ENCODE data around the gene PGAP3. TPM values are rescaled to one million over a fixed set of nuclear protein-coding genes. Genes with fewer than 3 reads are reported as not detected.

PGAP3 gene
- total RNA-seq, 1 donor = 10.9 TPM

DNA sequence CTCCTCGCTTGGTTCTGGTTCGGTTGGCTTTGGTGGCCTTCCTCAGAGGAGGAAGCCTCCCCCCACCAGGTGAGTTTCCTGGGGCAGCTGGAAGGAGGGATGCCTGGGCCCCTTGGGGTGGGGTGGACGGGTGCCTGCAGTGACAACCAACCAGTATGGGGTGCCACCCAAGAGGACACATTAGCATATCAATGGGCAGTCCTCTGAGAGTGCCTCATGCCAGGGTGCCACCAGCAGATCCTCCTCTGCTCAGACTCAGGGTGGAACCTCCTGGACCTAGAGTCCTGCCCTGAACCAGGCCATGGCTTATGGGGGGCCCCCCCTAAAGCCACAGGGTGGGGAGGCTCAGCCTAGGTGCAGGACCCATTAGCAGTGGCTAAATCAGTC is 58.4 kb downstream of the PGAP3 start:
- no peak overlapping the region for H2AFZ ChIP-seq (ENCODE audit: low read length)
- H3K9me3 ChIP-seq (ENCODE audit: low read depth, low read length) = no peaks in the 10 kb centered on the region
- no peaks in the 10 kb centered on the region for H3K36me3 ChIP-seq (ENCODE audit: insufficient read depth, low read length)
- no peak overlapping the region for H3K4me3 ChIP-seq (ENCODE audit: insufficient read depth, low read length)
- TF ChIP-seq, protein P1, sequence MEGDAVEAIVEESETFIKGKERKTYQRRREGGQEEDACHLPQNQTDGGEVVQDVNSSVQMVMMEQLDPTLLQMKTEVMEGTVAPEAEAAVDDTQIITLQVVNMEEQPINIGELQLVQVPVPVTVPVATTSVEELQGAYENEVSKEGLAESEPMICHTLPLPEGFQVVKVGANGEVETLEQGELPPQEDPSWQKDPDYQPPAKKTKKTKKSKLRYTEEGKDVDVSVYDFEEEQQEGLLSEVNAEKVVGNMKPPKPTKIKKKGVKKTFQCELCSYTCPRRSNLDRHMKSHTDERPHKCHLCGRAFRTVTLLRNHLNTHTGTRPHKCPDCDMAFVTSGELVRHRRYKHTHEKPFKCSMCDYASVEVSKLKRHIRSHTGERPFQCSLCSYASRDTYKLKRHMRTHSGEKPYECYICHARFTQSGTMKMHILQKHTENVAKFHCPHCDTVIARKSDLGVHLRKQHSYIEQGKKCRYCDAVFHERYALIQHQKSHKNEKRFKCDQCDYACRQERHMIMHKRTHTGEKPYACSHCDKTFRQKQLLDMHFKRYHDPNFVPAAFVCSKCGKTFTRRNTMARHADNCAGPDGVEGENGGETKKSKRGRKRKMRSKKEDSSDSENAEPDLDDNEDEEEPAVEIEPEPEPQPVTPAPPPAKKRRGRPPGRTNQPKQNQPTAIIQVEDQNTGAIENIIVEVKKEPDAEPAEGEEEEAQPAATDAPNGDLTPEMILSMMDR (IDR thresholded peaks at IDR 0.05; ENCODE audit: extremely low read depth, low read depth, low read length) = no peak
- H3K79me2 ChIP-seq (ENCODE audit: insufficient read depth, low read length) = no peaks in the 10 kb centered on the region
- no peaks in the 10 kb centered on the region for H3K4me1 ChIP-seq (ENCODE audit: insufficient read depth, low read length)
- H3K4me2 ChIP-seq (ENCODE audit: insufficient read depth, low read length) = no peak overlapping the region
- no peak for DNase-seq (ENCODE audit: insufficient read length, low spot score, missing footprints)
- H3K27ac ChIP-seq (ENCODE audit: low read depth, low read length) = no peak overlapping the region
- H3K27me3 ChIP-seq (ENCODE audit: insufficient read depth, low read length) = peaks cover 83% of the 10 kb centered on the region
- no peaks in the 10 kb centered on the region for H4K20me1 ChIP-seq (ENCODE audit: insufficient read depth, low read length)

DNA sequence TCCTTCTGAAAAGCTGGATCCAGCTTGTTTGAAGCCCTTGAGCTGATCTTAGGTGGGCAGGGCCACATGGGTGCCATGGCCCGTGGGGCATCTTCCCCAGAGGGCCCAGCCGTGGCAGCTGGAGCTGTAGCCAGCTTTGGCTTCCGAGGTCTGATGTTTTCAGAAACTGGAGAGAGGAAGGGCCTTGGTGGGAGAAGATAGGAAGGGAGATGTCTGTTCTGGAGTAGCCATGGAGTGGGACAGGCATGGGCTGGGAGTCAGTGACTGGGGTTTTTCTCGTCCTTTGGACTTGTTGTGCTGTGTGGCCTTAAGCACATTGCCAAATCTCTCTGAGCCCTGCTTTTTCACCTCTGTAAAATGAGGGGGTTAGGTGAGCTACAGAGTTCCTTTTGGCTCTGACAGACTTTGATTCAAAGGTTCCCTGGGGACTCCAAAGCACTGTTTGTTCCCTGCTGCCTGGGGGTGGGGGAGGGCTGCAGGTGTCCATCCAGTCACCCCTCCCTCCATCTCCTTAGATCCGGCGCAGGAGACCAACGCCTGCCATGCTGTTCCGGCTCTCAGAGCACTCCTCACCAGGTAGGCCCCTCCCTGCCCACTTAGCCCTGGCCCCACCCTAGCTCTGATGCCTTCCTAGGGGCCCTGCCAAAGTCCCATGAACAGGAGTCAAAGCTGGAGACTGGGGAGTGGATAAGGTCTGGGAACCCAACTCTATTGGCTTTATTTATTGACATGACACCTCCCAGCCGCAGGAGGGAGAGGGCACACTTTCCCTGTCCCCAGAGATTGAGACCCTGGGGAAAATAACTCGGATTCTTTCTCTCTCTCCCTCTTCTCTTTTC is 59.0 kb downstream of the PGAP3 start:
- Histone ChIP-seq H3K4me2 (ENCODE audit: insufficient read depth, low read length) (no peak overlapping the region), H4K20me1 (ENCODE audit: insufficient read depth, low read length) (no peaks in the 10 kb centered on the region), H3K27ac (ENCODE audit: low read depth, low read length) (no peak overlapping the region), H3K27me3 (ENCODE audit: insufficient read depth, low read length) (peaks cover 84% of the 10 kb centered on the region), H3K36me3 (ENCODE audit: insufficient read depth, low read length) (no peaks in the 10 kb centered on the region), H3K4me3 (ENCODE audit: insufficient read depth, low read length) (no peak overlapping the region), H3K4me1 (ENCODE audit: insufficient read depth, low read length) (no peaks in the 10 kb centered on the region), H3K79me2 (ENCODE audit: insufficient read depth, low read length) (no peaks in the 10 kb centered on the region), H3K9me3 (ENCODE audit: low read depth, low read length) (no peaks in the 10 kb centered on the region), H2AFZ (ENCODE audit: low read length) (no peak overlapping the region)
- TF ChIP-seq, protein P1 (IDR thresholded peaks at IDR 0.05; ENCODE audit: extremely low read depth, low read depth, low read length) = no peak
- peak; percentile 92 for DNase-seq (ENCODE audit: insufficient read length, low spot score, missing footprints)

DNA sequence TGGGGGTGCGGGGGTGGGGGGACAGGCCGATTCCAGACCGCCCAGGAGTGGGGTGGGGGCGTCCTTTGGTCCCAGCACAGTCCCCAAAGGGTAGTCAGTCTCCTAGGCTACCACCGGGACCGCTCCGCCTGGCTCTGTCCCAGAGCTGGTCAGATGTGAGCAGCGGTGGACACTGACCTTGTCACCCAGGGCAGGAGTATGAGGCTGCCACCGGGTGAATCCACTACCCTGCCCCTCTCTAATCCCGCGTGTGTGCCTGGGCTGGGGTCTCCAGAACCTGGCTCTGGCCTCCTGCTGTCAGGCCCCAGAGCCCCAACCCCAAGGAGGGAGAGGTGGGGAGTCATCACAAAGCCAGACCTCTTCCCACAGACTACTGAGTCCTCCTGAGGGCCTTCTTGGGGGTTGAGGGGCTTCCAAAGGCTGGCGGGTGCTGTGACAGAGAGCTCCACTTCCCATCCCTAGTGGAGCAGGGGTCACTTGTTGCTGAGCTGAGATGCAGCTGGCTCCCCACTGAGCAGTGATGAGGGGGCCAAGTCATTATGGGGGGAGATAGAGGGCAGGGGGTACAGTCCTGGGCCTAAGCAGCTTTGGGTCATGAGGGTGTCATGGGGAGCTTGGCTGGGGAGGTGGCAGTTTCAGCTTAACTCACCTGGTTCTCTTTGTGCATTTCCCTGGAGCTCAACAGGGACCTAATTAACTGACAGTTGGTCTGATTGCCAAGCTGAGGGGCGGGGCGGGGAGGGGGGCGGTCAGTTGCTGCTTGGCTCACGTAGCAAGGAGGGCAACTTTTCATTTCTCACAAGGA is 59.9 kb downstream of the PGAP3 start:
- no peaks in the 10 kb centered on the region for H3K36me3 ChIP-seq (ENCODE audit: insufficient read depth, low read length)
- H3K4me3 ChIP-seq (ENCODE audit: insufficient read depth, low read length) = no peak overlapping the region
- peaks cover 83% of the 10 kb centered on the region for H3K27me3 ChIP-seq (ENCODE audit: insufficient read depth, low read length)
- H3K27ac ChIP-seq (ENCODE audit: low read depth, low read length) = no peak overlapping the region
- H2AFZ ChIP-seq (ENCODE audit: low read length) = no peak overlapping the region
- no peak for DNase-seq (ENCODE audit: insufficient read length, low spot score, missing footprints)
- H4K20me1 ChIP-seq (ENCODE audit: insufficient read depth, low read length) = peaks cover 3% of the 10 kb centered on the region
- no peaks in the 10 kb centered on the region for H3K4me1 ChIP-seq (ENCODE audit: insufficient read depth, low read length)
- H3K9me3 ChIP-seq (ENCODE audit: low read depth, low read length) = no peaks in the 10 kb centered on the region
- no peak overlapping the region for H3K4me2 ChIP-seq (ENCODE audit: insufficient read depth, low read length)
- TF ChIP-seq, protein P1 (IDR thresholded peaks at IDR 0.05; ENCODE audit: extremely low read depth, low read depth, low read length) = no peak
- H3K79me2 ChIP-seq (ENCODE audit: insufficient read depth, low read length) = no peaks in the 10 kb centered on the region

All from osteoblast (primary cell).